Right cardiac atrium (tissue), 5 donors: ENCODE data around the gene ST3GAL6. TPM values are rescaled to one million over a fixed set of nuclear protein-coding genes. Genes with fewer than 3 reads are reported as not detected.

Experiments
- polyA plus RNA-seq: library from polyadenylated mRNA; stranded (reverse); fragments of 200-250 nt; gene quantifications from one replicate; pipeline ENCODE4 v1.2.3, GENCODE V29; 2013
- total RNA-seq, 4 donors: library from RNA; stranded (reverse); fragmentation: NEBNext Ultra II Directional; extraction: Animal tissue kit (Norgen Biotek cat#: 25700); gene quantifications; one replicate each; pipeline ENCODE4 v1.2.1, GENCODE V29; 2021
- donor health status: healthy with polysubstance abuse.
- donor health status: DM: no; HTN: yes; CAD: no.
- donor health status: DM: no; HTN: no; CAD: no.
- donor health status: DM: no; HTN: yes; CAD: no; lungs with severe emphysema.
- donor health status: DM: yes; HTN: yes; CAD: no.

ST3GAL6 gene
- total and polyA plus RNA-seq, 5 donors = 22.8 to 29.3 (median 29.0) TPM

Other genes starting within 250 kb of the ST3GAL6 start
- 100 to 1,000 TPM in 1 of 4 donors, 10 to 100 TPM in 3; 93.4 to 103 (median 96.9) TPM for gene CLDND1, start 240.4 kb upstream of the ST3GAL6 start, total RNA-seq
- 64.0 TPM for gene CLDND1, start 240.4 kb upstream of the ST3GAL6 start, polyA plus RNA-seq
- gene GPR15, start 231.4 kb upstream of the ST3GAL6 start, total RNA-seq = not detected
- not detected for gene GPR15, start 231.4 kb upstream of the ST3GAL6 start, polyA plus RNA-seq
- 10 to 100 TPM in 3 of 4 donors, 1 to 10 TPM in 1; 7.8 to 13.4 (median 11.5) TPM for gene CPOX, start 169.7 kb upstream of the ST3GAL6 start, total RNA-seq
- gene CPOX, start 169.7 kb upstream of the ST3GAL6 start, polyA plus RNA-seq = 10.3 TPM
- 10 to 100 TPM; 34.5 to 40.4 (median 36.5) TPM for gene DCBLD2, start 138.4 kb downstream of the ST3GAL6 start, total RNA-seq
- 13.6 TPM for gene DCBLD2, start 138.4 kb downstream of the ST3GAL6 start, polyA plus RNA-seq